Measurements from ENCODE around the gene TAF11L10. TPM values are rescaled to one million over a fixed set of nuclear protein-coding genes. Genes with fewer than 3 reads are reported as not detected.
"Not testable (repeated sequence)": the region's sequence is repeated elsewhere in the genome, so short reads cannot be mapped to it uniquely, and the experiment has no call there.

TAF11L10 gene
- total RNA-seq (not detected), polyA plus RNA-seq (not detected)
- long read RNA-seq, donor 1: 0 reads
- long read RNA-seq, donor 2: 0 reads
- long read RNA-seq, donor 3: 0 reads
- long read RNA-seq, donor 4: 0 reads
- long read RNA-seq, donor 5: 0 reads
- long read RNA-seq, donor 6: 0 reads
- long read RNA-seq, donor 7: 0 reads
- long read RNA-seq, donor 8: 0 reads
- long read RNA-seq, donor 9: 0 reads
- long read RNA-seq, donor 10: 0 reads

DNA sequence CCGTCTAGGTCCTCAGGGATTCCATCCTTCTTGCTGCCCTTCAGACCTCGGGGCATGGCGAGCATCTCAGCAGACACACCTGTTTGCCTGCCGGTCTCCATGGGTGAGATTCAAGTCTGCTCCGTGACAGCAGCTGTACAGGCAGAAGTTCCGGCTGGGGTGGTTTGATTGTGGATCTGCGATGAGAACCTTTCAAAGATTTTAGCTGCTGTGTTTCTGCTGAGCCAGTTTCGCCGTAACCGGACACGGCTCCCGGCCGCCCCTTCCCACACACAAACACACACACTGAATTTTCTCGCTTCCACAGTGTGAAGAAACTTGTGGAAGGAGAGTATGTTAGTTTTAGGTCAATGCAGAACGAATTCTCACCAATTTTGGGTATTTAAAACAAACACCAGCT lies at the start of gene TAF11L10:
TSS of gene TAF11L10 (minus strand) at position 101 of the 400 bp plus-strand sequence.
- no CpG with 5 or more reads among the region's 15 CpGs for WGBS, 5 donors

DNA sequence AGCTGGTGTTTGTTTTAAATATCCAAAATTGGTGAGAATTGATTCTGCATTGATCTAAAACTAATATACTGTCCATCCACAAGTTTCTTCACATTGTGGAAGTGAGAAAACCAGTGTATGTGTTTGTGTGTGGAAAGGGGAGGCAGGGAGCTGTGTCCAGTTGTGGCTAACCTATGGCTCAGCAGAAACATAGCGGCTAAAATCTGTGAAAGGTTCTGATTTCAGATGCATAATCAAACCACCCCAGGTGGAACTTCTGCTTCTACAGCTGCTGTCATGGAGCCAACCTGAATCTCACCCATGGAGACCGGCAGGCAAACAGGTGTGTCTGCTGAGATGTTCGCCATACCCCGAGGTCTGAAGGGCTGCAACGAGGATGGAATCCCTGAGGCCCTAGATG lies 36.5 kb upstream of the TAF11L10 start, which contains the start of gene TAF11L14:
TSS of gene TAF11L14 (plus strand) at position 301 of the 400 bp plus-strand sequence.
- no peaks in the 10 kb centered on the region for H3K27me3 ChIP-seq
- H3K36me3 ChIP-seq: no peaks in the 10 kb centered on the region
- H3K4me3 ChIP-seq: no peak within 1 kb of the TSS
- intact Hi-C loops (cut with DNase I; ENCODE audit: low total_unique reads): no loop called here
- DNase-seq: no peak
- TF ChIP-seq POLR2AphosphoS5 (IDR thresholded peaks at IDR 0.05): no peak
- no peak for TF ChIP-seq POLR2A (IDR thresholded peaks at IDR 0.05)
- TF ChIP-seq EP300 (IDR thresholded peaks at IDR 0.05): no peak
- TF ChIP-seq, protein P1, sequence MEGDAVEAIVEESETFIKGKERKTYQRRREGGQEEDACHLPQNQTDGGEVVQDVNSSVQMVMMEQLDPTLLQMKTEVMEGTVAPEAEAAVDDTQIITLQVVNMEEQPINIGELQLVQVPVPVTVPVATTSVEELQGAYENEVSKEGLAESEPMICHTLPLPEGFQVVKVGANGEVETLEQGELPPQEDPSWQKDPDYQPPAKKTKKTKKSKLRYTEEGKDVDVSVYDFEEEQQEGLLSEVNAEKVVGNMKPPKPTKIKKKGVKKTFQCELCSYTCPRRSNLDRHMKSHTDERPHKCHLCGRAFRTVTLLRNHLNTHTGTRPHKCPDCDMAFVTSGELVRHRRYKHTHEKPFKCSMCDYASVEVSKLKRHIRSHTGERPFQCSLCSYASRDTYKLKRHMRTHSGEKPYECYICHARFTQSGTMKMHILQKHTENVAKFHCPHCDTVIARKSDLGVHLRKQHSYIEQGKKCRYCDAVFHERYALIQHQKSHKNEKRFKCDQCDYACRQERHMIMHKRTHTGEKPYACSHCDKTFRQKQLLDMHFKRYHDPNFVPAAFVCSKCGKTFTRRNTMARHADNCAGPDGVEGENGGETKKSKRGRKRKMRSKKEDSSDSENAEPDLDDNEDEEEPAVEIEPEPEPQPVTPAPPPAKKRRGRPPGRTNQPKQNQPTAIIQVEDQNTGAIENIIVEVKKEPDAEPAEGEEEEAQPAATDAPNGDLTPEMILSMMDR (IDR thresholded peaks at IDR 0.05): no peak
- no peaks in the 10 kb centered on the region for H3K9me3 ChIP-seq
- 83 to 95% (median 88%) methylated on average over 4 to 5 of the region's 5 CpGs for WGBS, 5 donors
- H3K4me1 ChIP-seq: no peaks in the 10 kb centered on the region
- H3K27ac ChIP-seq: no peak within 1 kb of the TSS

More for the DNA sequence above, at the start of gene TAF11L10:
- DNase-seq; H3K9me3 ChIP-seq; H3K36me3 ChIP-seq; intact Hi-C loops (cut with DNase I; ENCODE audit: low total_unique reads); H3K4me1 ChIP-seq; H3K4me3 ChIP-seq; H3K27ac ChIP-seq; H3K27me3 ChIP-seq: not testable (repeated sequence)

DNA sequence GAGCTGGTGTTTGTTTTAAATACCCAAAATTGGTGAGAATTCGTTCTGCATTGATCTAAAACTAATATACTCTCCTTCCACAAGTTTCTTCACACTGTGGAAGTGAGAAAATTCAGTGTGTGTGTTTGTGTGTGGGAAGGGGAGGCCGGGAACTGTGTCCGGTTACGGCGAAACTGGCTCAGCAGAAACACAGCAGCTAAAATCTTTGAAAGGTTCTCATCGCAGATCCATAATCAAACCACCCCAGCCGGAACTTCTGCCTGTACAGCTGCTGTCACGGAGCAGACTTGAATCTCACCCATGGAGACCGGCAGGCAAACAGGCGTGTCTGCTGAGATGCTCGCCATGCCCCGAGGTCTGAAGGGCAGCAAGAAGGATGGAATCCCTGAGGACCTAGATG lies 34.2 kb upstream of the TAF11L10 start, which contains the start of gene TAF11L13:
TSS of gene TAF11L13 (plus strand) at position 301 of the 400 bp plus-strand sequence.
- intact Hi-C loops (cut with DNase I; ENCODE audit: low total_unique reads); H3K4me3 ChIP-seq; H3K9me3 ChIP-seq; H3K4me1 ChIP-seq; H3K27ac ChIP-seq; H3K36me3 ChIP-seq; DNase-seq; H3K27me3 ChIP-seq: not testable (repeated sequence)
- WGBS, 5 donors: 77 to 95% (median 89%) methylated on average over 4 to 9 of the region's 12 CpGs

DNA sequence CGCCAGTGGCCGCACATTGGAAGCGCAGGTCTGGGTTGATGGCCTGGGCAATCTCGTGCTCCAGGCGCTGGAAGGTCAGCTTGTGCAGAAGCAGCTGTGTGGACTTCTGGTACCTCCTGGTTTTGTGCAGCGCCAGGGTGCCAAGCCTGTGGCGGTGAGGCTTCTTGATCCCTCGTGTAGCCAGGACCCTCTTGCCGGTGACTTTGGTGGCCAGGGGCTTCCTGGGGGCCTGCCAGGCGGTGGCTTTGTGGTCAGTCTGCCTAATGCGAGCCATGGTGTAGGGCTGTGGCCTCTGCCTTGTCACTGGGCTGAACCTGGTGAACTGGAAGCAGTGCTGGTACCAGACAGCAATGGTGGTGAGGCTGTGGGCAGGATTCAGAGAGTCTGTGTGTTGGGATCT lies 28.1 kb upstream of the TAF11L10 start:
- Histone ChIP-seq H3K36me3 (no peaks in the 10 kb centered on the region), H3K4me1 (no peaks in the 10 kb centered on the region), H3K9me3 (no peaks in the 10 kb centered on the region), H3K4me3 (no peak overlapping the region), H3K27ac (no peak overlapping the region), H3K27me3 (no peaks in the 10 kb centered on the region)
- 80 to 95% (median 90%) methylated on average over 6 to 11 of the region's 11 CpGs for WGBS, 5 donors
- no peak for DNase-seq
- no peak for TF ChIP-seq POLR2AphosphoS5 (IDR thresholded peaks at IDR 0.05)
- no peak for TF ChIP-seq POLR2A (IDR thresholded peaks at IDR 0.05)
- TF ChIP-seq, protein P1 (IDR thresholded peaks at IDR 0.05): no peak
- TF ChIP-seq EP300 (IDR thresholded peaks at IDR 0.05): no peak
- intact Hi-C loops (cut with DNase I; ENCODE audit: low total_unique reads): no loop called here

DNA sequence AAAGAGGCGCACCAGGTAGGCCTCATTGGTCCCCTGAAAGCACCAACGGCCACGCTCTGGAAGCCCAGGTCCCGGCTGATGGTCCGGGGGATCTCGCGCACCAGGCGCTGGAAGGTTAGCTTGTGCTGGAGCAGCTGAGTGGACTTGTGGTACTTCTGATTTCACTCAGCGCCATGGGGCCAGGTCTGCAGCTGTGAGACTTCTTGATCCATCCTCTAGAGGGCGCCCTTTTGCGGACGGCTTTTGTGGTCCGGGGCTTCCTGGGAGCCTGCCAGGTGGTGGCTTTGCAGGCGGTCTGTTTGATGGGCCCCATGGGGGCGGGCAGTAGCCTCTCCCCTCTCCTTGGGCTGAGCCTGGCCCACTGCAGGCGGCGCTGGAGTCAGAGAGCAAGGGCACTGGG lies 23.0 kb upstream of the TAF11L10 start:
- Histone ChIP-seq H3K27me3 (no peaks in the 10 kb centered on the region), H3K36me3 (no peaks in the 10 kb centered on the region), H3K4me3 (no peak overlapping the region), H3K27ac (no peak overlapping the region), H3K4me1 (no peaks in the 10 kb centered on the region), H3K9me3 (no peaks in the 10 kb centered on the region)
- intact Hi-C loops (cut with DNase I; ENCODE audit: low total_unique reads): no loop called here
- TF ChIP-seq POLR2A (IDR thresholded peaks at IDR 0.05) (no peak), EP300 (IDR thresholded peaks at IDR 0.05) (no peak), POLR2AphosphoS5 (IDR thresholded peaks at IDR 0.05) (no peak)
- TF ChIP-seq, protein P1 (IDR thresholded peaks at IDR 0.05): no peak
- WGBS, 5 donors: 80 to 96% (median 90%) methylated on average over 4 to 17 of the region's 17 CpGs
- DNase-seq: no peak
